GDM1 (cell line): ENCODE data around the gene ZNF101.

ENCODE experiments used
- DNase-seq: peaks from one replicate; lab custom pipeline; 2025; lab: John Stamatoyannopoulos, UW

The ZNF101 gene

DNA sequence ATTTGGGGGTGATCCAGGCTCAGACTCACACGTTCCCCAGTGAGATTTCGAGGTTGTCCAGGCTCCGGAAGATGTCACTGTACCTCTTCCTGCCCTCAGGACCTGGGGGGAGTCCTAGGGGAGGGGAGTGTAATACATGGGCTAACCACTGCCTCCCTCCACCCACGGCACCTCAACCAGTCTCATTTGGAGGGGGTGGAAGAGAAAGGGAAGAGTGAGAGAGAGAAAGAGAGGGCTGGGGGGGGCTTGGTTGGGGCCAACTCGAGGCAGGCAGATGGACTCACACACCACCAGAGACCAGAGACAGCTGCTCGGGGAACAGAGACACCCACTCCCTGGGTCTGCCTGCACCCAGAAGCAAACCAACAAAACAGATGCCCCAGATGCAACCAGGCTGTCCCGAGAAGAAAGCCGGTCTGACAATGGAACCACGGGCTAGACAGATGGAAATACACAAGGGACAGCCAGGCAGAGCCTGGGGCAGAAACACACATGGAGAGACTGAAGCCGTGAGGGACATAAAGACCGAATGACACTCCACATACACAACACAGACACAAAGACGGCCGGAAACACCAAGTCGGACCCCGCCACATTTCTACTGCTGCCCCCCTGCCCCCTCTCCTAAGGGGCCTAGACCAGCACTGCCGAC, 26.0 kb upstream of the ZNF101 start:
- no peak for DNase-seq

GRCh38 chr19:19643158-19644053, 25.2 kb upstream of the ZNF101 start, which contains the start of gene GMIP:
GMIP (minus strand) TSS chr19:19643657; CDS start chr19:19643529, 128 bp downstream.
- DNase-seq = peak; percentile 40

DNA sequence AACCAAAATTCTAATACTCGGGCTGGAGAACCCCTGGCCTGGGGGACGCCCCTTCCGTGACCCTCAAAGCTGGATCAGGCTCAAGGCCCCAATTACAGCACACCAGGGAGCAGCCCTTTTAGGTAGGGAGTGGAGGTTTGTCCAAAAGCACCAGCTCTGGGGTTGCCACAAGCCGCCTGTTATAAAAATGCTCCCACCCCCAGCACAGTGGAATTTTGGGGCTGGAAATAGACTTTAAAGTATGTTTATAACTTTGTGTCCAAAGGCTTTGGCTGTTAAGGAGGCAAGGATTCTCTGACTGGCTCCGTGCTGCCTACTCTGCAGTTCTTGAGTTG, 24.6 kb upstream of the ZNF101 start:
- DNase-seq = no peak

DNA sequence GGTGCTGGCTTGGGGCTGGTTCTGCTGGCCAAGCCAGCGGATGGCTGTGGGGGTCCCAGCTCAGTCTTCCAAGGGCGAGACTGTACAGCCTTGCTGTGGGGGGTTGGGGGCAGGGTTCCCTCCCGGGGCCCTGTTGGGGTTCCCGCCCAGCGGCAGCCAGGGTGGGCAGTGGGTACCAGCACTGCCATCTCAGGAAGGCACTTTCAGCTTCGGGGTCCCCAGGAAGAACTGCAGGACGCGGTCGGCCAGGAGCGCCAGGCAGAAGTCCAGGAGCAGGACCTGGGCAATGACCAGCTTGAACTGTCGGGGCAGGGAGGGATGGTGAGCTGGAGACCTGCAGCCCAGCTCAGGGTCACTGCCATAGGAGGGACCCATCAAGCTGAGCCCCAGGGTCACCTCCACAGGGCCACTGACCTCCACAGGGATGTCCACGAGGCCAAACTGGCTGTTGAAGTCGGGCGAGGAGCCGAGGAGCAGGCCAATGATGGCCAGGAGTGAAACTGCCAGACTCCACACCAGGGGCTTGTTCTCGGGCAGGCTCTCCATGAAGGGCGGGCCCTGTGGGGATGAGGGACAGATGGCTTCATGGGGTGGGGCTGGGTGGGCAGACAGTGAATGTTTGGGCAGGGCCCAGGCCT, 23.3 kb upstream of the ZNF101 start:
- DNase-seq = no peak

- no peak for DNase-seq
Measured at GRCh38 chr19:19647037-19647835, 21.4 kb upstream of the ZNF101 start.

GRCh38 chr19:19649155-19649554, 19.5 kb upstream of the ZNF101 start:
- no peak for DNase-seq

DNA sequence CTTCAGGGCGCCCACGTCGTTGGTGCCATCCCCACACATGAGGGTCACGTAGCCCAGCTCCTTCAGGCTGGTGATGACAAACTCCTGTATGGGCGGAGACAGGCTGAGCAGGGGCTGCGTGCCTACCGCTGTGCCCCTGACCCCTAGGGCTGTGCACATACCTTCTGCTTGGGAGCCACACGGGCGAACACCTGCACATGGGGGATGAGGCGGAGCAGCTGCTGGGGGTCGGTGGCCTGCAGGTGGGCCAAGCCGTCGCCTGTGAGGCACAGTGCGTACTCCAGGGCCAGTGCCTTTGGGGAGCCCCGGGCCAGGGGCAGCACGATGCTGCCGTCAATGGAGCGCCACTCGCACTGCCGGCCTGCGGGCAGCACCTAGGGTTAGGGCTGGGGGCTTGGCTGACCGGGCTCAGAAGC, 19.1 kb upstream of the ZNF101 start:
- DNase-seq = no peak

DNA sequence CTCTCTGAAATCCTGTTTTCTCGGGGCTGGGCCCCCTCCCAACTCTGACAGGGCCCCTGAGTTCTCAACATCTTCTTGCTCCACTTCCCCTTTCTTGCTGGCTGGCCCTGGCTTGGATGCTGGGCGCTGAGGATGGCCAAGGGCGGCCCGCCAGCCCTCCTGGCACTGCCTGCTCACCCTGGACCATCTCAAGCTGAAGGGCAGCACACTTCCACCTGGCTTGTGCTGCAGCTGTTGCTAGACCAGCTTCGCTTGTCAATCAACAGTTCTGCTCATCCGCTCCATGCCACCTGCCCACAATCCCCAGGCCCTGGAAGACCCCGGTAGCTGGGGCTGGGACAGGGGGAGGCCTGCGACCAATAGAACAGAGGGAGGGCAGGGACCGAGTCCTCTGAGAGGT, 18.3 kb upstream of the ZNF101 start:
- DNase-seq = no peak

GRCh38 chr19:19651076-19651475, 17.6 kb upstream of the ZNF101 start:
- no peak for DNase-seq

DNA sequence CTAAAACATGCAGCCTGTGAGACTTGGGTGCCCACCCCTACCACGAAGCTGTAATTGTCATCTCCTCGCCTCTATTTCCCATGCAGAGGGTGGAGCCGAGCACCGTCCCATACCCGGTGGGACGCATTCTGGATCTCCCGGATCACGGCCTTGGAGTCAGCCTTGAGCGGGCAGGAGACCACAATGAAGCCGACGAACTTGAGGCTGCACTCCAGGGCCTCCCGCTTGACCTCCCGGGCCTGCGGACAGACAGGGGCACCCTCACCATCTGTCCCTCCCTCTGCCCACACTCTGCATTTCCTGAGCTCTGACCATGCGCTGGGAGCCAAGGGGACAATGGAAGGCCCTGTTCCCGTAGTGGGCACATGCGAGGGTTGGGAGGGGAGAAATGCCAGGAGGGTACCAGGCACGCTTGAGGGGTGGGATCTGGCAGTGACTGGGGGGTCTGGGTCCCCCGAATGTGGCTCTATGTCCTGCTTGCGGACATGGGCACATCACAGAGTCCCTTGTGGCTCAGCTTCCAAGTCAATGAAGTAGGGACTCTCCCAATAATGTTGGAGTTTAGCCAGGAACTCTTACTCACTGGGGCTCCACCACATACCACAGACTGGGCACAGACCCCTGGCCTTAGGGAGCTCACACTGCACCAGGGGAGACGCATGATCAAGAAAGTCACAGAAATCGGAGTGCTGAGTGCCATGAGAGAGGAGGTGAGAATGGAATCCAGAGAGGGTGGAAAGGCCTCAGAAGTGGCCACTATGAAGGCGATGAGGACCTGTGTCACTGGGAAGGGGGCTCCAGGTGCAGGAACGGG, 15.9 kb upstream of the ZNF101 start:
- DNase-seq = no peak

DNA sequence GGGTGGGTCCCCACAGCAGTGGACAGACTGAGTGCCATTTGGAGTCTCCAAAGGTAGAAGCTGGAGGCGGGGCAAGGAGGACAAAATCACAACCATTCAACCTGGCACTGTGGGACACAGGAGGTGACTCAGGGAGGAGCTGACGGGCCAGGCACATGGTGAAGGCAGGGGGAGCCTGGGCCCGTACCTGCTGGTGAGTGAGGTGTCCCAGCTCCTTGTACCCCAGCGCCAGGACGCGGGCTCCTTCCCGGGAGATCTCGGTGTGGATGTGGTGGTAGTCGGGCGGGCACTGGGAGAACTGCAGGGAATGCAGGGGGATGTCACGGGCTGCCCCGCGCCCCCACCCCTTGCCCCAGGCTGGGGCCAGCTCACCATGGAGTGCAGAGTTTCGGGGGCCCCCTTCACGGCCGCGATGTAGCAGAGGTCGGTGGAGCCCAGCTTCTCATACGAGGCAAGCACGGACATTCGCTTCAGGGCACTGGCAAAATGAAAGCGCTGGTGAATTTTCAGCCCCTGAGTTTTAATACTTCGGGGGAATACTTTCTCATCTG, 15.0 kb upstream of the ZNF101 start:
- no peak for DNase-seq

DNA sequence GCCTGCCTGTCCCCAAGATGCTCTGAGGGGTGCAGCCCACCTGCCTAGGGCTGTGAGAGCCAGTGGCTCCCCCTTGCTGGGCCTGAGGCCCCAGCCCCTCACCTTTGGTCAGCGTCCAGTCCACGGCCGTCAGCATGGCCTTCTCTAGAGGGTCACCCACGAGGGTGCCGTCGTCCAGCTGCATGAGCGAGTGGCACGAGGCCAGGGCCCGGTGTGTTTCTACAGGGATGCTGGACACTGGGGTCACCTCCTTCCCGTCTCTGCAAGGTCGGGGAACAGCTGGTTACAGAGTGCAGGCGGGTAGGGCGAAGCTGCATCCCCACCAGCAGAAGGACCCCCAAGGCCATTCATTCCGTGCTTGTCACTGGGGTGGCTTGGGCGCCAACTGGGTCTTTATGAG, 14.2 kb upstream of the ZNF101 start:
- DNase-seq = no peak

- DNase-seq = no peak
Measured at GRCh38 chr19:19655051-19655594, 13.5 kb upstream of the ZNF101 start.

- DNase-seq = no peak
Measured at GRCh38 chr19:19655641-19656343, 12.8 kb upstream of the ZNF101 start.

GRCh38 chr19:19656451-19657396, 11.9 kb upstream of the ZNF101 start:
- no peak for DNase-seq

DNA sequence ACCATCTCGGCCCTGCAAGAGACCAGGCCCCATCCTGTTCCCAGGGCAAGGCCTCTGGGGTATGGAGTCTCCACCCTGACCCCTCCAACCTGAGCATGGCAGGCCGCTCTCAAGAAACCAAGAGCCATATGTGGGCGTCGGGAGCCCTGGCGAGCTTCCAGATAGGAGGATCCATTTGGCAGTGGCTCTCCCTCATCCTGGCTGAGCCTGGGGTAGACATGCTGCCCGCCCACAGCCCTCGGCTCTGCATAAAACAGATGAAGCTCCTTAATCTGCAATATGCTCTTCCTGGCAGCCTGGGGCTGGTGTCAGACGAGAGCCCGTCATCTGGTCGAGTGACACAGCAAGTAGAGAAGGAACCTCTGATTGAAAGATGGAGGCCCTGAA, 11.2 kb upstream of the ZNF101 start:
- no peak for DNase-seq

DNA sequence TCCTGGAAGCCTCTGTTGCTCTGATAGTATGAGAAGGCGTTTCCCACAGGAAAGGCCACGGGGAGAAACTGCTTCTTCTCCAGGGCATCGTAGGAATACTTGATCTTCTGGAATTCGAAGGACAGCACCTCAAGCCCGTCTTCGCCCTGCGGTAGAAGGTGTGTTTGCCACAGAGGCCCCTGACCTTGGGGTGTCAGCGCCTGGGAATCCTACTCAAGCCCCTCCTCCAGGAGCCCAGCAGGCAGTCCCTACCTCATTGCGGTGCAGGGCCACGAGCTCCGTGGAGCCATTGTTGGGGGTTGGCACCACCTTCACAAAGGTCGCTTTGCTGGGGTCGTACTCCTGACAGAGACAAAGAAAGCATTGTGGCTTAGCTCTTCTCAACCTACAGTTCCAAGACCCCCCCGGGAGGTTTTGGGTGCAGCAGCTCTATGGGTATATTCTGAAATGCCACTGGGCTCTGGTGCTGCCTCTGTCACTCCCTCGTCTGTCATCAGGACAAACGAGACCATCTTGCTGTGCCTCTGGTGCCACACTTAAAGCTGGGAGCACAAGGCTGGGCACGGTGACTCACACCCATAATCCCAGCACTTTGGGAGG, 8.9 kb upstream of the ZNF101 start:
- no peak for DNase-seq

DNA sequence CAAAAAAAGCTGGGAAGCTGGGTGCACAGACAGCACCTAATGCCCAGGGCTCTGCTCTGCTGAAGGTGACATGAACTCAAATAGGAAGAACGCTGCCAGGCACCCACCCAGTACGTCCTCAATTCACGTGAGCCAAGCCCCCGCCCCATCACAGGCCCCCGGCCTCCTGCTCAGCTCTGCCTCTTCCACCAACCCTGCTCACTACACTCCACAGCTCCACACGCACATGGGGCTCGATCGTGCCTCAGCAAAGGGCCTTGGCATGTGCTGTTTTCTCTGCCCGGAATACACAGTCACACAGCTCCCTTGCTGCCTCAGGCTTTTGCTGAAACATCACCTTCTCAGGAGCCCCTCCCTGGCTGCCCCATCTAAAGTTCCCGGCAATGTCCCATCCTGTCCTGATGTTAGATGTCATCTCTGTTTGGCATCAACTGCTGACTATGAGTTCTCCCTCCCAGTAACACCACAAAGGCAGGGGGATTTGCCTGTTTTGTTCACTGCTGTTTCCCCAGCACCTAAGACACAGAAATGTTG, 7.4 kb upstream of the ZNF101 start:
- no peak for DNase-seq
